ENCODE measurements around the gene UBA7. TPM values are rescaled to one million over a fixed set of nuclear protein-coding genes. Genes with fewer than 3 reads are reported as not detected.
A peak's percentile ranks its signal among the peaks of the same experiment; 100 is the strongest.
"Not testable (repeated sequence)": the region's sequence is repeated elsewhere in the genome, so short reads cannot be mapped to it uniquely, and the experiment has no call there.

Gene UBA7
- total RNA-seq, 1 donor = 341 TPM

- no peak for DNase-seq (ENCODE audit: low read depth in 2 of 3, low spot score in 2 of 3)
Observed at GRCh38 chr3:49787182-49787464, 26.6 kb downstream of the UBA7 start.

- DNase-seq (ENCODE audit: low read depth in 2 of 3, low spot score in 2 of 3) = peak; percentile 92 to 100 (median 100)
Observed at GRCh38 chr3:49786357-49787181, 27.2 kb downstream of the UBA7 start, which contains the start of gene IP6K1. Gene IP6K1, minus strand, starts transcription at chr3:49786542. Its CDS starts 38,502 bp downstream, at chr3:49748040.

GRCh38 chr3:49785565-49786356, 28.0 kb downstream of the UBA7 start:
- DNase-seq (ENCODE audit: low read depth in 2 of 3, low spot score in 2 of 3) = peak in 2 of 3 donors; percentile 40 to 53

- DNase-seq (ENCODE audit: low read depth in 2 of 3, low spot score in 2 of 3) = not testable (repeated sequence)
Observed at GRCh38 chr3:49782277-49782676, 31.5 kb downstream of the UBA7 start.

GRCh38 chr3:49781415-49782199, 32.1 kb downstream of the UBA7 start:
- DNase-seq (ENCODE audit: low read depth in 2 of 3, low spot score in 2 of 3) = no peak

- DNase-seq (ENCODE audit: low read depth in 2 of 3, low spot score in 2 of 3) = not testable (repeated sequence)
Observed at GRCh38 chr3:49780975-49781365, 32.8 kb downstream of the UBA7 start.

- no peak for DNase-seq (ENCODE audit: low read depth in 2 of 3, low spot score in 2 of 3)
Observed at GRCh38 chr3:49780080-49780974, 33.4 kb downstream of the UBA7 start.

GRCh38 chr3:49779358-49780079, 34.2 kb downstream of the UBA7 start:
- no peak for DNase-seq (ENCODE audit: low read depth in 2 of 3, low spot score in 2 of 3)

- not testable (repeated sequence) for DNase-seq (ENCODE audit: low read depth in 2 of 3, low spot score in 2 of 3)
Observed at GRCh38 chr3:49776101-49776500, 37.7 kb downstream of the UBA7 start.

- no peak for DNase-seq (ENCODE audit: low read depth in 2 of 3, low spot score in 2 of 3)
Observed at GRCh38 chr3:49775538-49775937, 38.2 kb downstream of the UBA7 start.

- no peak for DNase-seq (ENCODE audit: low read depth in 2 of 3, low spot score in 2 of 3)
Observed at GRCh38 chr3:49772703-49773102, 41.0 kb downstream of the UBA7 start.

- no peak for DNase-seq (ENCODE audit: low read depth in 2 of 3, low spot score in 2 of 3)
Observed at GRCh38 chr3:49771340-49771938, 42.3 kb downstream of the UBA7 start.

- no peak for DNase-seq (ENCODE audit: low read depth in 2 of 3, low spot score in 2 of 3)
Observed at GRCh38 chr3:49769926-49770325, 43.8 kb downstream of the UBA7 start.

GRCh38 chr3:49769286-49769915, 44.4 kb downstream of the UBA7 start:
- no peak for DNase-seq (ENCODE audit: low read depth in 2 of 3, low spot score in 2 of 3)

GRCh38 chr3:49763981-49764380, 49.8 kb downstream of the UBA7 start:
- DNase-seq (ENCODE audit: low read depth in 2 of 3, low spot score in 2 of 3) = no peak

- no peak for DNase-seq (ENCODE audit: low read depth in 2 of 3, low spot score in 2 of 3)
Observed at GRCh38 chr3:49761661-49762060, 52.1 kb downstream of the UBA7 start.

- no peak for DNase-seq (ENCODE audit: low read depth in 2 of 3, low spot score in 2 of 3)
Observed at GRCh38 chr3:49759226-49759625, 54.5 kb downstream of the UBA7 start.

GRCh38 chr3:49757197-49757596, 56.6 kb downstream of the UBA7 start:
- DNase-seq (ENCODE audit: low read depth in 2 of 3, low spot score in 2 of 3) = no peak

- DNase-seq (ENCODE audit: low read depth in 2 of 3, low spot score in 2 of 3) = no peak
Observed at GRCh38 chr3:49756036-49756435, 57.7 kb downstream of the UBA7 start.

Data from hematopoietic multipotent progenitor cell (in vitro differentiated cells).